IPS-18a (cell line): Measurements from ENCODE around the gene TGM1.

Source experiments
- H3K27ac ChIP-seq: one replicate; pipeline ENCODE4 v1.5.1; 2013; ENCODE audit warnings: low read length
- H3K27me3 ChIP-seq: one replicate; pipeline ENCODE4 v1.6.1; 2013; ENCODE audit warnings: mild to moderate bottlenecking, low read length; ENCODE audit not compliant: control insufficient read depth, insufficient read depth
- H3K36me3 ChIP-seq: one replicate; pipeline ENCODE4 v1.6.1; 2013; ENCODE audit warnings: low read depth, low read length; ENCODE audit not compliant: control insufficient read depth
- H3K4me1 ChIP-seq: one replicate; pipeline ENCODE4 v1.6.1; 2013; ENCODE audit warnings: low read depth, low read length; ENCODE audit not compliant: control insufficient read depth
- H3K4me3 ChIP-seq: one replicate; pipeline ENCODE4 v1.5.1; 2013; ENCODE audit warnings: low read length
- H3K9ac ChIP-seq: one replicate; pipeline ENCODE4 v1.6.1; 2013; ENCODE audit warnings: mild to moderate bottlenecking, low read length, moderate library complexity
- H3K9me3 ChIP-seq: one replicate; pipeline ENCODE4 v1.6.1; 2013; ENCODE audit warnings: low read depth, low read length; ENCODE audit not compliant: control insufficient read depth

The TGM1 gene

DNA sequence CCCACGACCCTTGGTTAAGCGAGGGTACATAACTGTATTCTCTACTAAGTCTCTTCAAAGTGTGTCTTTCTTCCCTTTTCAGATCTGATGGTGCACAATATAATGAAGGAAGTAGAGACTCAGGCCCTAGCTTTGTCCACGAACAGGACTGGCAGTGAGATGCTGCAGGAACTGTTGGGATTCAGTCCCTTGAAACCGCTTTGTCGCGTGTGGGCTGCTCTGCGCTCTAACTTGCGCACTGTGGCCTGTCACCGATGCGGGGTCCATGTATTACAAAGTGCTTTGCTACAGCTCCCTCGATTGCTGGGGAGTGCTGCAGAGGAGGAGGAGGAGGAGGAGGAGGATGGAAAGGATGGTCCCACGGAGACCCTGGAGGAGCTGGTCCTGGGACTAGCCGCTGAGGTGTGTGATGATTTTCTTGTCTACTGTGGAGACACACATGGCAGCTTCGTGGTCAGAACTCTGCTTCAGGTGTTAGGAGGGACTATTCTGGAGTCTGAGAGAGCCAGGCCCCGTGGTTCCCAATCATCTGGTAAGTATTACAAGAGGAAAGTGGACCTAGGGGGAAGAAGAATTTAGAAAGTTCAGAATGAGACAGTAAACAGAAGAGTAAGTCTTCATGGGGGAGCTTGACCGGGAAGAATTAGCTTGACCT is 37.5 kb upstream of the TGM1 start:
- Histone ChIP-seq H3K9ac (peak overlapping the region; percentile 73), H3K4me3 (peak overlapping the region; percentile 89), H3K36me3 (peaks cover 44% of the 10 kb centered on the region), H3K9me3 (no peaks in the 10 kb centered on the region), H3K27me3 (no peaks in the 10 kb centered on the region), H3K4me1 (no peaks in the 10 kb centered on the region), H3K27ac (no peak overlapping the region)

- H3K27ac ChIP-seq = no peak within 1 kb of the TSS
- H3K27me3 ChIP-seq = no peaks in the 10 kb centered on the region
- no peaks in the 10 kb centered on the region for H3K4me1 ChIP-seq
- peaks cover 36% of the 10 kb centered on the region for H3K36me3 ChIP-seq
- H3K9ac ChIP-seq = peak within 1 kb of the TSS; percentile 73
- H3K9me3 ChIP-seq = no peaks in the 10 kb centered on the region
- H3K4me3 ChIP-seq = peak within 1 kb of the TSS; percentile 89
Observed at GRCh38 chr14:24299255-24300191, 36.5 kb upstream of the TGM1 start, which contains the start of the genes DHRS1 and NOP9. TSS of gene DHRS1 (minus strand) at chr14:24299780. CDS start at chr14:24299106, 674 bp downstream. TSS of gene NOP9 (plus strand) at chr14:24299850. CDS start at chr14:24299955, 105 bp downstream.

GRCh38 chr14:24298892-24299254 is 35.9 kb upstream of the TGM1 start:
- Histone ChIP-seq H3K4me3 (peak overlapping the region; percentile 89), H3K27ac (no peak overlapping the region), H3K36me3 (peaks cover 29% of the 10 kb centered on the region), H3K27me3 (no peaks in the 10 kb centered on the region), H3K9ac (peak overlapping the region; percentile 73), H3K9me3 (no peaks in the 10 kb centered on the region), H3K4me1 (no peaks in the 10 kb centered on the region)

DNA sequence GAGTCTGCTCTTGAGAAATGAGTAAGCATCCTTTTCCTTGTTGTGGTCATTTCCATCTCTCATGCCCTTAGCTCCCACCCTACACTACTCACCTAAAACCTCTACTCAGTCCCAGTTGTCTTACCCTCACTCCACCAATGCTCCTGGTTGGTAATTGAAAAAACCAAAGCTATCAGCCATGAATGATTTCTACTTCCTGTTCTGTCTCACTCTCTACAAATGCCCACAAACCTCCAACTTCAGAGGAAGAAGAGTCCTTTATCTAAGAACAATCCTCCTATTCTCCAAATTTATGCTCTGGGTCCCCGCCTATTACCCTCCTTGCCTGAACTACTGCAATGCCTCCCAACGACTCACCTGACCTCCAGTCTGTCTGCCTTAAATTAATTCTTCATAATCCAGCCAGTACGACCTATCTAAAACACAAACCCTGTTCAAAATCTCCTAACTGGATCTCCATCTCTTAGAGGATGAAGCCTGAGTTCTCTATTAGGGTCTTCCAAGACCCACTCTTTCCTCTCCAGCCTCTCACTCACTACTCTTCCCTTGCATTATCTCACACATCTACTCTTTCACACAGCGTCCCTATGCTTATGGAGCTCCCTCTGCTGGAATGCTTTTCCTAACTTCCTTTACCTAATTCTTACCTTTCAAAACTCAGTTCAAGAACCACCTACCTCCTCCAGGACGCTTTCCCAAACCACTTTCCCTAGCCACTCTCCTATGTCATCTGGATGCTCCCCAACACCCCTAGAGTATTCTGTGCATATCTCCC is 34.4 kb upstream of the TGM1 start:
- Histone ChIP-seq H3K36me3 (peaks cover 15% of the 10 kb centered on the region), H3K4me1 (no peaks in the 10 kb centered on the region), H3K4me3 (no peak overlapping the region), H3K9me3 (no peaks in the 10 kb centered on the region), H3K27ac (no peak overlapping the region), H3K9ac (no peak overlapping the region), H3K27me3 (no peaks in the 10 kb centered on the region)

GRCh38 chr14:24296341-24297157 is 33.6 kb upstream of the TGM1 start:
- no peak overlapping the region for H3K9ac ChIP-seq
- no peak overlapping the region for H3K27ac ChIP-seq
- H3K27me3 ChIP-seq = no peaks in the 10 kb centered on the region
- H3K4me3 ChIP-seq = no peak overlapping the region
- peaks cover 7% of the 10 kb centered on the region for H3K36me3 ChIP-seq
- no peaks in the 10 kb centered on the region for H3K9me3 ChIP-seq
- no peaks in the 10 kb centered on the region for H3K4me1 ChIP-seq

DNA sequence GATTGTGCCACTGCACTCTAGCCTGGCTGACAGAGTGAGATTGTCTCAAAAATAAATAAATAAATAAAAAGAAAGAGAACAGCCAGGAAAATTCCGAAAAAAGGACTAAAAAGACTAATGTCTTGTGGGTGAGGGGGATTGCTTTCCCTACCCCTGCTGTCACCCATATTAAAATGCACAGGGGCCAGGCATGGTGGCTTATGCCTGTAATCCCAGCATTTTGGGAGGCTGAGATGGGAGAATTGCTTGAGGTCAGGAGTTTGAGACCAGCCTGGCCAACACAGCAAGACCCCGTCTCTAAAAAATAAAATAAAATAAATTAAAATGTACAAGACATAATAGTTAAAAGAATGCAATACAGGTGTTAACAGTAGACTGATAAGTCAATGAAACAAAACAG is 30.5 kb upstream of the TGM1 start:
- Histone ChIP-seq H3K27ac (no peak overlapping the region), H3K36me3 (peaks cover 14% of the 10 kb centered on the region), H3K9ac (no peak overlapping the region), H3K4me1 (no peaks in the 10 kb centered on the region), H3K27me3 (no peaks in the 10 kb centered on the region), H3K4me3 (no peak overlapping the region), H3K9me3 (no peaks in the 10 kb centered on the region)

DNA sequence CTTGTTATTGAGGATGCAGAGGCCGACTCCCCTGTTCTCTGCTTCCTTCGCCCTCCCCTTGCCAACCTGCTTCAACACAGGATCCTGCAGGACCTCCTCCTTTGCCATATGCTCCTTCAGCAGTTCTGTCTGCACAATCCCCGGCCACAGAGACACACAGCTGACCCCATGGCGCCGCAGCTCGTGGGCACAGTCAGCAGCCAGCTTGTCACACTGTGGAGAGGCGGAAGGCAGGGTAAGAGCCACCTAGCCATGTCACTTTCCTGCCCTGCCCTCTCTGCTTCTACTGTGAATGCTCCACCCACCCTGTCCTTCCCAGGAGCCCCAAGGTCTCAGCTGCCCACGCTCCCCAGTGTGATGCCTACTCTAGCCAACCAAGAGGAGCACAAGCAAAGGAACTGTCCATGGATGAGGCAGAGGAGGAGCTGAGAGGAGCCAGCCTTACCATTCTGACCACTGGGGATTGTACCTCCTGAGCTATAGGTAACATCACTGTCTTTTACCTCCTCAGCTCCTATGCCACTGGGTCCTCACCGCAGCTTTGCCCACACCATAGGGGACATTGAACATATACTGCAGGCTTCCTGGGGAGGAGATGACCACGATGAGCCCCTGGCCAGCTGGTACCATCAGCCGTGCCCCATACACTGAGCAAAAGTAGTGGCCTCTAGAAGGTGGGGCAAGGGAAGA is 29.3 kb upstream of the TGM1 start:
- H3K4me1 ChIP-seq = no peaks in the 10 kb centered on the region
- no peak overlapping the region for H3K27ac ChIP-seq
- H3K36me3 ChIP-seq = peaks cover 14% of the 10 kb centered on the region
- no peaks in the 10 kb centered on the region for H3K27me3 ChIP-seq
- H3K4me3 ChIP-seq = no peak overlapping the region
- no peak overlapping the region for H3K9ac ChIP-seq
- no peaks in the 10 kb centered on the region for H3K9me3 ChIP-seq

DNA sequence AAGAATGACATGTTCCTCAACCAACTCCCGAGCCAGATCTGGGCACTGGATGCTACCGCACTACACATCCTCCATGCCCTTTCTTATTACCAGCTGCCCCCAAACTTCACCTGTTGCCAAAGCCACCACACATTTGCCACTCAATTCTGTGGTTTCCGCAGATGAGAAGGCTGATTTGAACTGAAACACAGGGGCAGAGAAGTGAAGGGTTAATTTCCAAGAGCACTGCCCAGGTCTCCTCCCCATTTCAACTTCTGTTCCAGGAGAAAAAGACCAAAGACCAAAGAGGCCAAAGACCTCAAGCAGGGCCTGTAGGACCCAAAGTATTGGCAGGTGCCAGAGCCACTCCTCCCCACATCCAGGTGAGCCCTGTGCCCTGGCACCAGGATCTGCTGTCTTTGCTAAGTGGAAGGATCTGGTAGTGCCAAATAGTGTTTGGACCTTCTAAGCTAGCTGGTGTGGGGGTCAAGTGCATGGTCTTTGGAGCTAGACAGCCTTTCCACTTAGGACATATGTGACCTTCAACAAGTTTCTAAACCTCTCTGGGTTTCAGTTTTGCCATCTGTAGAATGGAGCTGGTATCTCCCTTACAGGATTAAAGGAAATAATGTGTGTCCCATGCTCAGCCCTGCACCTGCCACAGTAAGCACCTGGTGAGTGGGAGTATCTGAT is 28.6 kb upstream of the TGM1 start:
- Histone ChIP-seq H3K4me1 (no peaks in the 10 kb centered on the region), H3K36me3 (peaks cover 14% of the 10 kb centered on the region), H3K27me3 (no peaks in the 10 kb centered on the region), H3K27ac (no peak overlapping the region), H3K4me3 (no peak overlapping the region), H3K9ac (no peak overlapping the region), H3K9me3 (no peaks in the 10 kb centered on the region)

- no peaks in the 10 kb centered on the region for H3K27me3 ChIP-seq
- no peak overlapping the region for H3K27ac ChIP-seq
- H3K9me3 ChIP-seq = no peaks in the 10 kb centered on the region
- peaks cover 12% of the 10 kb centered on the region for H3K36me3 ChIP-seq
- no peaks in the 10 kb centered on the region for H3K4me1 ChIP-seq
- H3K9ac ChIP-seq = no peak overlapping the region
- H3K4me3 ChIP-seq = no peak overlapping the region
Observed at GRCh38 chr14:24290746-24291145, 27.8 kb upstream of the TGM1 start.

DNA sequence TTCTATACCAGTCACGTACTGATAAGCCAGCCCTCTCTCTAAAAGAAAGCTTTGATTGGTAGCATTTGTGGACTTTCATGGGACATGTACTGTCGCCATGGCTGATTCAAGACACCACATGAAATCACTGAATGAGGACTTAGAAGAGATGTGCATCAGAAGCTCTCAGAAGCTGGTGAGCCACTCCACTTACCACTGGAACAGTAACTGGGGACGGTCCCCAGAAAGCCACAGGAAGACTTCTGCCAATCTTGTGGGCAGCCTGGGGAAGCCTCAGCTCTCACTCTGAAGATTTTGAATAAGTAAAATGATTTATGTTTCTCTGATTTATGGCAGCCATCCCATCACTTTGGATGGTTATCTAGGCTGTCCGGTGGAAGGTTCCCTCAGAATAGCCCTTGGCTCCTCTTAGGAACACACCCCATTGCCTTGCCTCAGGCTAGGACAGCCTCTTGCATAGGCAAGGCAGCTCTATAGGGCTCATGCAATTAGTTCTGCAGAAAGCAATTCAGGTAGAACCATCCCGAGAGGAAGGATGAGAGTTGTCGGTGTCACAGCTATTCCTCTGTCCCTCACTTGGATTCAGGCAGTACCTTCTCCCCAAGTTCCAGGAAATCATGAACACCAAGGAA is 26.8 kb upstream of the TGM1 start:
- H3K36me3 ChIP-seq = peaks cover 9% of the 10 kb centered on the region
- no peaks in the 10 kb centered on the region for H3K4me1 ChIP-seq
- H3K27me3 ChIP-seq = no peaks in the 10 kb centered on the region
- no peak overlapping the region for H3K27ac ChIP-seq
- H3K9ac ChIP-seq = no peak overlapping the region
- no peaks in the 10 kb centered on the region for H3K9me3 ChIP-seq
- H3K4me3 ChIP-seq = no peak overlapping the region
